ENCODE results near the gene TNK2. TPM values are rescaled to one million over a fixed set of nuclear protein-coding genes. Genes with fewer than 3 reads are reported as not detected.
"Not testable (repeated sequence)": the region's sequence is repeated elsewhere in the genome, so short reads cannot be mapped to it uniquely, and the experiment has no call there.

The TNK2 gene
- total RNA-seq, 1 experiment from 2014 or later, result 212 TPM

- no peak for DNase-seq (ENCODE audit: low spot score)
These were observed 85.1 kb downstream of the TNK2 start for GRCh38 chr3:195823280-195823679.

DNA sequence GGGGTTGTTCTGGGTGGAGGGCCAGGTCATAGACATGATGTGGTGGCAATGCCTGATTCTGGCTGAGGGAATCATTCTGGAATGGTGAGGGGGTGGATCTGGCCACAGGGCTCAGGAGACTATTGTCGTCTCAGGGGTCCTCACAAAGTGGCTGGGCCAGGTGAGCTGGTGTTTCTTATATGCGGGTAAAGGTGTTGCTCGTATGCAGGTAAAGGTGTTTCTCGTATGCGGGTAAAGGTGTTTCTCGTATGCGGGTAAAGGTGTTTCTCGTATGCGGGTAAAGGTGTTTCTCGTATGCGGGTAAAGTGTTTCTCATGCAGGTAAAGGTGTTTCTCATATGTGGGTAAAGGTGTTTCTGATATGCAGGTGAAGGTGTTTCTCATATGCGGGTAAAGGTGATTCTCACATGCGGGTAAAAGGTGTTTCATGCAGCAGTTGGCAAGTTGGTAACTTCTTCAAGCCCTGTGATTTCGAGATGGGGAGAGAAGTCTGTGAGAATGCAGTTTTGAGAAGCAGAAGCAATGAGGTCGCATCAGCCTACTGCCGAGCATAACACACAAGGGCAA, 86.1 kb downstream of the TNK2 start:
- DNase-seq (ENCODE audit: low spot score), result no peak

DNA sequence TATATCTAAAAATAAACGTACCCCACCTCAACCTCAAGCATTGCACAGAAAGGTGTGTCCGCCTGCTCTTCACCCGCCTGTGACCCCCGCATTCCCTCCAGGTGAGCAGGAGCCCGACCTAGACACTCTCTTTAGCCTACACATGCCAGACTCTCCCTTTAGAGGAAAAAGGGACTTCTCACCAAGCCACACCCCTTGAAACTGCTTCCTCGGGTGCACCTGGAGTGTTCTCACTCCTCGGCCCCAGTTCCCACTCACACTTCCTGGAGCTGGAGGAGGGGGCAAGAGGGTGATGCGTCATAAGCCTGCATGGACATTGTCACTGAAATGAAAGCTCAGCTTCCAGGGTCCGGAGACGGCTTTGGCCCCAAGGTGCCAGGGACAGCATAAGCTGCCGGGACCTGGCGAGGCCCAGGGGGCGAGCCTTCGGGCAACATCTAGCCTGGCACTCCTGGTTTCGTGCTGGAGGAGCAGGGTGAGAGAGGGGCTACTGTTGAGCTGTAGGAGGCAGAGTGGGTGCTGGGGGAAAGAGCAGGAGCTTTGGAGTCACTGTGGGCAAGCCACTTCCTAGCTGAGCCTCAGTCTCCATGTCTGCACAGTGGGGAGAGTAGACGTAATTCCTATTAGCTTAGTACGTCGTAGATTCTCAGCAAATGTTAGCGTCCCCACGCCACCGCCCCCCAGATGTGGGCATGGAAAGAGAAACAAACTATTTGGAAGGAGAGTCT, 86.8 kb downstream of the TNK2 start:
- peak; percentile 27 for DNase-seq (ENCODE audit: low spot score)

GRCh38 chr3:195820901-195821300, 87.5 kb downstream of the TNK2 start:
- no peak for DNase-seq (ENCODE audit: low spot score)

DNA sequence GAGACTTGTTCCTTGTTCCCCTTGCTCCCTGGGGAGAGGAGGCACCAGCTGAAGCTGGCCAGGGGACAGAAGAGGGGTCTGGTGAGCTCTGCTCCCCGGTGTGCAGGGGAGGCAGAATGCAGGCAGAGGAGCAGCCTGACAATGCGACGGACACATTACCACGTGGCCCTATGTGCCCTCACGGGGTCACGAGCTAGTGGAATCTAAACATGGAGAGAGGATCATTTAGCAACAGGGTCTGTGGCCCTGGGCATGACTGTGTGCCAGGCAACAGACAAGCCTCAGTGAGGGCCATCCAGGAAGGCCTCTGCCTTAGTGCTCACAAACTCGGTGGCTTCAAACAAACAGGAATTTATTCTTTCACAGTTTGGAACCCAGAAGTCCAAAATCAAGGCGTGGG, 88.2 kb downstream of the TNK2 start:
- DNase-seq (ENCODE audit: low spot score), result no peak

DNA sequence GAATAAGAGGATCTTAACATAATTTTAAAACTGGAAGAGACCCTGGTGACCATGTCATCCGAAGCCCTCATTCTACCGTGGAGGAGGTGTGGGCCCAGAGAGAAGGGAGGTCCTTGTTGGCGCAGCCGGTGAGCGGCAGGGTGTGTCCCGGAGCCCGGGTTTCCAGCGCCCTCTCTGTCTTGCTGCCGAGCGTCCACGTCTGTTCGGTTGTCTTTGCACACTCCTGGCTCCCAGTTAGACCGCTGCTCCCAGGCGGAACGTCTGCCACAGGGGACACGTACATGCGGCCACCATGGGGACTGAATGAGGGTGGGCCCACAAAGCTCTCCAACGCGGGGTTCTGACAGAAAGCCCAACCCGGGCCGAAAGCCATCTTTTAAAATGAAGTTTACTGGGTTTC, 90.0 kb downstream of the TNK2 start:
- DNase-seq (ENCODE audit: low spot score), result no peak

DNA sequence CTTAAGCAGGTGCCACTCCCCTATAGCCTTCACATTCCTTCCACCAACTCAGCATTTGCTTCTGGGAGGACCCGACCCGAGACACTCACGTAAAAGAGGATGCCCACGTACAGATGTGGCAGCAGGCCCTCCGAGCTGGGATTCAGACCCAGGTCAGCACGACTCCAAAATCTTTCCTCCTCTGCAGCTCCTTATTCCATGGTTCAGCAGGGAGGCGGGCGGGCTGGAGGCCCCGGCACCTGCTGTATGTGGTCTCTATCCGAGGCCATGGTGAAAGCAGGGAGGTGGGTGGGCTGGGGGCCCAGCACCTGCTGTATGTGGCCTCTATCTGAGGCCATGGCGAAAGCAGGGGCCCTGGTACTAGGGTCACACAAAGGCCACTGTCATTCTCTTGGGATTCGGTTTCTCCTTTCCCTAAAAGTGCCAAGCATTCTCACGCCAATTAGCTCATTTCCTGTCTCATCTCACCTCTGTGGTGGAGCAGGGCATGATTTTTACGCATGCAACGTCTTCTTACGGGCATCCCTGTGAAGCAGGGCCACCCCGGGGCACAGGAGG, 90.7 kb downstream of the TNK2 start:
- no peak for DNase-seq (ENCODE audit: low spot score)

- DNase-seq (ENCODE audit: low spot score), result not testable (repeated sequence)
These were observed 92.0 kb downstream of the TNK2 start for GRCh38 chr3:195816276-195816913.

DNA sequence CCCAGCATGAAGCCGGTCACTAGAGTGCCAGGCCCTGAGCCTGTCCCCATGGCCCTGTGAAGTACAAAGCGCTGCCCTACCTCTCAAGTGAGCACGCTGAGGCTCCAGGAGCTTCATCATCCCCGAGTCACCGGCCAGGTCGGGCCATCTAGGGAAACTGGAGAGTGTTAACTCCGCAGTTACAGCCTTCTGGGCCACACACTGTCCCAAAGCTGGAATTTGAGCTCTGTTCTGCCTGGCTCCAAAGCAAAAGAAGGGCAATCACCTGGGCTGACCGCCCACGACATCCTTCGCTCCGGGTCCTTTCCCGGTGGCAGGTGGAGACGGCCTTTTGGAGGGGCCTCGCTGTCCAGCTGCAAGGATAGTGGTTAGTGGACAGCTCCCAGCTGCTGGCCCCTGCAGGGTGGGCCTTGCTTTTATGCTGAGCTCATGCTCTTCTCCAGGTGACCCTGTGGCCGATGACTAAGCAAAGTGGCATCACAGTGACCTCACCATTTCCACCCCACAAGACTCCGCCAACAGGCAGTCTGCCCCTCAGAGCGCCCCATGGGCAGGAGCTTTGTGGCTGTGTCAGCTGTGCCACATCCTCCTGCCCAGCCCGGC, 93.1 kb downstream of the TNK2 start:
- DNase-seq (ENCODE audit: low spot score), result peak; percentile 59

- no peak for DNase-seq (ENCODE audit: low spot score)
These were observed 94.3 kb downstream of the TNK2 start for GRCh38 chr3:195813916-195814640.

Small RNA genes lying within 50 kb of the gene (small RNA-seq; reads per million reads assigned to genes)
- gene MIR6829 (not detected), gene RNU2-11P (not detected)

Other genes starting within 250 kb of the TNK2 start
- gene MUC20, start 187.6 kb downstream of the TNK2 start, total RNA-seq (2014; rRNA removed; shearing (Covaris generic)), result 52.3 and 68.0 TPM in 2 replicates
- 0.08 TPM in 1 of 2 replicates, not detected in the other for gene MUC4, start 96.6 kb downstream of the TNK2 start, total RNA-seq (2014; rRNA removed; shearing (Covaris generic))
- 234 and 253 TPM in 2 replicates for gene TFRC, start 173.5 kb upstream of the TNK2 start, total RNA-seq (2014; rRNA removed; shearing (Covaris generic))

All from HT-29 (cell line).